AG08395 (cell line): ENCODE measurements around the gene WSCD2.
A peak's percentile ranks its signal among the peaks of the same experiment; 100 is the strongest.

ENCODE experiments used
- DNase-seq: peaks from one replicate; pipeline ENCODE4 v3.0.0; 2012; ENCODE audit warnings: mixed read lengths, low spot score

WSCD2 gene

DNA sequence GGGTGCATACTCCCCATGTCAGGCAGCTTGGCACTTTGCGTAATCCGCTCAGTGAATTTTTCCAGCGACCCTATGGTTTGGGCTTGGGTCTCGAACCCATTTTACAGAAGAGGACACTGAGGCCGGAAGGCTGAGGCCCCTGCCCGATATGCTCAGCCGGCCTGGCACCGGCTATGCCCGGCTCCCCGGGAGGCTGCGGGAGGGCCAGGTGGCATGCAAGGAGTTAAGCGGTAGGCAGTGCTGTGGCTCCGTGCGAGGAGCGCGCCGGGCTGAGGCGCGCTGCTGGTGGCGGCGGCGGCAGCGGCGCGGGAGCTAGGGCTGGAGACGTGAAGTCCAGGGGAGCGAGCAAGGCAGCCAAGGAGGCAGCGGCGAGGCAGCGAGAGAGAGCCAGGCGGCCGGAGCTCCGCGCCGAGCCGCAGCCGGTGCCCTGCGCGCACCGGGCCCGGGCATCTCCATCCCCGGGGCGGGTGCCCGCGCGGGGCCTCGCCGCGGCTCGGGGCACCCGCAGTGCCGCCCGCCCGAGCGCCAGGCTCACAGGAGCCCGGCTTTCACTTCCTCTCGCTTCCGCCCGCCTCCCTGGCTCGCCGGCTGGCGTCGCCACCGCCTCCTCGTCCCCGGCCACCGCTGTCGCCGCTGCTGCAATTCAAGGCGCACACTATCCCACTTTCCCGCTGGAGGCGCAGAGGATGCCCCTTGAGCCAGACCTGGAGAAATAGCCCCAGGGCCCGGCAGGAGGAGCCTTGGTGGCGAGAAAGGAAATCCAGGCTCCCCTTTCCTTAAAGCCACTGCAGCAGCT is at the start of gene WSCD2:
Gene WSCD2, plus strand, starts transcription at position 272 of the 796 bp plus-strand sequence. CDS start 66,545 bp downstream, outside the sequence.
- peak; percentile 36 for DNase-seq

DNA sequence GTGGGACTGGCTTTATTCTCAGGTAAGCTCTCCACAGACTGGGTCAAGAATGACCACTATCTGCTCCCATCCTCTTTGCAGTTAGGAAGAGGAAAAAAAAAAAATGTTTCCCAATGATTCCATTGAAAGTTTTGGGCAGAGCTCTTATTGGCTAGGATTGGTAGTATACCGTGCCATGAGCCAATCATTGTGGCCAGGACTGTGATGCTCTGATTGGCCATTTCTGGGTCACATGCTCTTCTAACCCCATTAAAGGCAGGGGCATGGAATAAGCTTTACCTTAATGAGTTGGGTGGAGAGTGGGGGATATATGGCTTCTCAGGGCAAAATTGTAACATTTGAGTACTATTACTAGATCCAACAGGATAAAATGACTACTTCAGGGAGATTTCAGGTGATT is 49.4 kb upstream of the WSCD2 start:
- no peak for DNase-seq

DNA sequence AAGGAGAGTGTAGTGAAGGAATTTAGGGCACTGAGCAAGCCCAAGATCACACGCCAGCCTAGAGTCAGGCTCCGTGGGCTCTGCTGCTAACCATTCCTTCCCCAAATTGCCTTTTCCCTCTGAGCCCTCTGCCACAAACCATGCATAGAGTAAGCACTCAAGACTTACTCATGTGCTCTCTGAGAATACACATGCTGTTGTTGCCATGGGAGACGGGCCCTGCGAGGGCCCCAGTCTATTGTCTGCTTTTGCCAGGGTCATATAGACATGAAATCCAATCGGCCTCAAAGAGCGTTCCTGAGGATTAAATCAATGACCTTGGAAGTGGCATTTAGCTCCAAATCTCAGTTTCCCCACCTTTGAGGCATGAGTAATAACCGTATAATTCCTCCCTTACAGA is 48.7 kb upstream of the WSCD2 start:
- DNase-seq: no peak

DNA sequence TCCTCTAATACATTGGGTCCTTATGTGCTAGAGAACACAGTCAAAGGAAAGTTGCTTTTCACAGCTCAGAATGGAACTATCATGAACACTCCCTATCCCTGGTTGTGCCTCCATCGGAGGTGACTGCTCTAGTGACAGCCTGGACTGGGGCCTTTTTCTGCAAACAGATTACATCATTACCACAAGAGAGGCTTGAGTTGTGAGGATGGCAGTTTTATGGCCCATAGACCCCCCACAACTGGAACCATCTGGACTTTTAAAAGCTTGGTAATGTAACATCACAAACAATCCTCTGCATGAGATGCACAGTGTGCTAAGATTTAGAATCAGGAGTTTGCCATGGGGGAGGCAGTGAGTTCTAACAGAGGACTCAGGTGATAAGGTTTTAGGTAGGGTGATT is 46.6 kb upstream of the WSCD2 start:
- no peak for DNase-seq

DNA sequence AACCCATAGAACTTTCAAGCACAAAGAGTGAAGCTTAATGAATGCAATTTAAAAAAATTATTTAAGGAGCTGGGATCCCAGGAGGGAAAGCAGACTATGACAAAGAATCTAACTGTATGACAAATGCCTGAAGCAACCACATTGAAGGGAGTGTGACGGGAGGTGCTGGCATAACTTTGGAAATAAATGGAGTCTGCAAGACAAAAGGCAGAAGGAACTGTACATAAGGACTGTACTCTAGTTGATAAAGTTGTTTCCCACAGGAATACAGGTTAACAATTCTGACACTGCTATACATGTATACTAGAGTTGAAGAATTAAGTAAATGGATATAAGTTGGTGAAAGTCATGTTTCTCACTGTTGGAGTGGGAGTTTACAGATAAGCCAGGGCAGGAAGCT is 41.2 kb upstream of the WSCD2 start:
- DNase-seq: no peak

DNA sequence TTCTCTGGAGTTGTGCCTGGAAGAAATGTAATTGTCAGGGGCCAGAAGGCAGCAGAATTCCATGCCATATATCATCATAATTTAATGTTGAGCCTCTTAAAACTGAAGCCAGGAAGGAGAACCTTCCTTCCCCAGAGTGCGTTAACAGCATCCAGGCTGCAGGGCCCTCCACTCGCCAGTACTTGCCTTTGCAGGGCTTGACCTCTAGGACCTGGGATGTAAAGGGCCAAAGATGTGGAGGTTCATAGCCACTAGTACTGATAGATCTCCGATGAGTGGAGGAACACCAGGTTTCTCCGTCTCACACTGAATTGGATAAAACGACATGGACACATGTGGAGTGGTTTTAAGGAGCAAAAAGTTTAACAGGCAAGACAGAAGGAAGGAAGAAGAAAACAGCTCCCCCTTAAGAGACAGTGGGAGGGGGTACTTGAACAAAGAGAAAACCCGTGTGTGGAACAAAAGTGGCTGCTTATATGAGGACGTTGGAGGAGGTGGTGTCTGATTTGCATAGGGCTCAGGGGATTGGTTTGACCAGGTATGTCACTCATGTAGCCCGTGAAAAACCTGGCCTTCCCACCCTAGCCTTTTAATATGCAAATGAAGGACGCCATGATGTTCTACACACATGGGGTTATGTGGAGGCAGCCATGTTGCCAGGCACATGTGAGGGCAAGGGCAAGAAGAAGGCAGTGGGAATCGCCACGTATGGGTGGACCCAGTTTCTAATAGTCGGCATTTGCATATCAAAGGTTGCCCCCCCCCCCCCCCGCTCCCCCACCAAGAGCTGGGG is 38.8 kb upstream of the WSCD2 start:
- no peak for DNase-seq

DNA sequence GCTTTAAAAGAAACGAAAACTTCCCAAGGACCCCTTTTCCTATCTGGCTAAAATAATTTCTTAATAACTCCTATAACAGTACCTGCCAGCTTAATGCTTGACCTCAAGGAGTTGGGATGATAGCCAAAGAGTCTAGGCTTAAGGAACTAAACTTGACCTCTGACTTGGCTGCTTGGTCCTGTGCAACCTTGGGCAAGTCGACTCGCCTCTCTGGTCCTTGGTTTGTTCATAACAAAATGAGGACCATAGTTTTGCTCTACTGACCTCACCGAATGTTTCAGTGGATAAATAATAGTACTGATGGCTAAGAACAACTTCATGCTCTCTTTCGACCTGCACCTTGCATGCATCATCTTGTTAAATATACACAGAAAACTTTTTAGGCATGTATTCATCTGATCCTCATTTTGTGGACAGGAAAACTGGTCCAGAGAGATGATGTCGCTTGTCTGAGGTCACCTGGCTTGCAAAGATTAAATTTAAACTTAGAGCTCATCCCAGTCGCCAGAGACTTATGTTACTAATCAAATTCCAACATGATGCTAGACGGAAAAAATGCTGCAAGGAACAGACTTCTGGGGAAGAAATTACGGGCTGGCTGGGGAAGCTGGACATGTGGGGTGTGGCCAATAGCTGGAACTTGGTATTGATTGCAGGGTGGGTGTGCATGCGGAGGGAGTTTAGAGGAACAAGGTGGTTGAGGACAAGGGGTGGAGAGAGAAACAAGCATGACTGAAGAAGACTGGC is 38.0 kb upstream of the WSCD2 start:
- no peak for DNase-seq

DNA sequence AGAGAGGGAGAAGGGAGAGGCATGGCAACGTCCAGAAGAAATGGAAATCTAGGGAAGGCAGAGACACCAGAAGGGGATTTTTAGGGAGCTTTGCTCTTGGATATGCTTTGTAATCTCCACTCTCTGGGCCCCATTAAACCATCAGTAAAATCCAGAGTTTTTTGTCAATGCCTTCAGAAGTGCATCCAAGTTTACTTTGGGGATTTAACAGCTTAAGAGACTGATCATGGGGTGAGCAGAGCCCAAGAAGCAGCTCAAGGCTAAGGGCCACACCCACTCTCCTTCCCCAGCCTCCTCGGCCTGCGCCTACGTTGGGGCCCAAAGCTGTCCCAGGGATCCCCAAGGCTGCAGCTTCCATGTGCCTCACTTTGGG is 37.4 kb upstream of the WSCD2 start:
- DNase-seq: no peak

DNA sequence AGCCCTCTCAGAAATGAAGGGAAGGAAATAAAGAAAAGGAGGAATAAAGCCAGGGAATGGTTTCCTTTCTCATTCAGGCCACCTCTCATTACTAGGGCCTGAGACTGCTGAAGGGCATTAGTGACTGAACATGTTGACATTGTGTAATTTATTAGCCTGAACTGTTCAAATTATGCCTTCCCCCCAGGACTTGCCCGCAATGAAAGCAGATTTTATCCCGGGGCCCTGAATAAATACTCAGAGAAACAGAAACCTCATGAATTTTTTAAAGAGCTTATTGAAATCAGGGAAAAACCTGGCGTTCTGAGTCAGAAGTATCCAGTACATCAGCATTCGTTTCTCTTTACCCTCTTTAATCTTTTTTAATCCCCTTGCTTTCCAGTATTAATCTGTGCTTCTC is 35.9 kb upstream of the WSCD2 start:
- DNase-seq: no peak

DNA sequence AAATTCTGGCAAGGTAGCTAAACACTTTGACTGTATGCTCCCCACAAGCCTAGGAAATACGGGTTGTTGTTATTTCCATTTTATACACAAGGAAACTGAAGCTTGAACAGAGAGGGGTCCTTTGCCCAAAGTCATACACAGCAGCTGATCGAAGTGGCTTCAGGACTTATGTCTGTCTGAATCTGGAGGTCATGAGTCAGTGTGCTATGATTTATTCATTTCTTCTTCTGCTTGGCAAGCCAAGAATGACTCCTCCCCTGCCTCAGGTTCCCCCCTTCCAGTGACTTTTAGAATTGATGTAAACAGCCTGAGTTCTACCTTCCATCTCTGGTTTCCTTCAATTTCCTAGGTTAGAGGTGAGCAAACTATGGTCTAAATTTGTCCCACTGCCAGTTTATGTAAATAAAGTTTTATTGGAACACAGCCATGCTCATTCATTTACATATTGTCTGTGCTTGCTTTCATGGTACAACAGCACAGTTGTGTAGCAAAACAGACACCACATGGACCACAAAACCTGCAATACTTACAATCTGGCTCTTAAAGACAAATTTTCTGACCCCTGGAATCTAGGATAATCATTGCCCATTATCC is 34.9 kb upstream of the WSCD2 start:
- DNase-seq: no peak

DNA sequence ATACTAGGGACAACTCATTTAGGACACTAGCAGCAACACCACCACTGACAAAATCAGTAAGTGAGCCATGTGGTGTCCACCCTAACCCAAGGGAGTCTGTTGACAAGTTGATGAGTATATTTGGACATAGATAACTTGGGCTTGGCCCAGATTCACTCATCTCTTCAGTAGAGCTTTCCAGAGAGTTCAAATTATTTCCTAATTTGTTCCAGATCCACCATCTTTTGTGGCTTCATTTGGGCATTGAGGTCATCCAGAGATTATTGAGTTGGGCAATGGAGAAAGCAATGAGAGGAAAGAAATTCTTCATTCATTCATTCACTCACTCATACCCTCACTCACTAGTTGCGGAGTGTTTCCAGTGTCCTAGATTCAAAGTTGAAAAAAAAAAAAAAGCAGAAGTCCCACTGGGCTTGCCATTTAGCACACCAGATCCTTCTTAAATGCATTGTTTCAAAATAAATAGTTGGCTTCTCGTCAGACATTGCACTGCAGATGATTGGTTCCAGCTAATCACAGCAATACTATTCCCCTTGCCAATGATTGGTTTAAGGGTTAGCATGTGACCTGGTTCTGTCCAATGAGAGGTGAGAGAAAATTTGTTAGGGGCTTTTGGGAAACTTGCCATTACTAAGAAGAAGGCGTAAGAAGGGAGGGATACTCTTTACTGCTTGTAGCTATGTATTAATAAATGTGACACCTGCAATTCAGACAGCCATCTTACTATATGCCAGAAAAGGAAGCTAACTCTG is 31.8 kb upstream of the WSCD2 start:
- DNase-seq: no peak

DNA sequence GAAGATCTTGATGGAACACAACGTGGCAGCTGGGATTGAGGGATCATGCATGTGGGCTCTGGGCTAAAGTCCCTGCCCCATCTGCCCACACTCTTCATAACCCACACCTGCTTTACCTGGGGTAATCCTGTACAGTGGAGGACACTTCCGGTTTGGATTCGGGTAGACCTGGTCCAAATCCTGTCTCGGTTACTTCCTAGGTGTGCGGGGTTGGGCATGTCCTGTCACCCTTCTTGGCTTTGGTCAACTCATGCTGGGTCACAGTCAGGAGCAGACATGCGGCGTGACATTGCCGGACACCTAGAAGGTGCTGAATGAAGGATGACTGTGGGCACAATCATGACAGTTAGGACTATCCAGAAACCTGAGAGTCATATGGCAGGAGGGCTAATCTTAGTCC is 30.7 kb upstream of the WSCD2 start:
- DNase-seq: no peak

DNA sequence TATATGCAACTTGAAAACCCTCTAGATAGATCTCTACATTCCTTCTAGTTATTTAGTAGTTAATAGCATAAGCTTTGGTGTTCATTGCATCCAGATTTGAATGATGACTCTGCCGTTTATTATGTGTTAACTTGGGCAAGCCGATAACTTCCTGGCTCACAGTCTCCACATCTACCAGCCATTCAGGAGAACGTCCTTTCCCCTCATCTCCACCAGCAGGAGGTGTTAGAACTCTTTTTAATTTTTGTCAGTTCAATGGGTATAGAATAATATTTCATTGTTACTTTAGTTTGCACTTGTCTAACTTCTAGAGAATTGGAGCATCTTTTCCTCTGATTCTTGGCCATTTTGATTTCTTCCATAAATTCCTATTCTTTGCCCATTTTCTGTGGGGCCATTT is 30.0 kb upstream of the WSCD2 start:
- DNase-seq: no peak

DNA sequence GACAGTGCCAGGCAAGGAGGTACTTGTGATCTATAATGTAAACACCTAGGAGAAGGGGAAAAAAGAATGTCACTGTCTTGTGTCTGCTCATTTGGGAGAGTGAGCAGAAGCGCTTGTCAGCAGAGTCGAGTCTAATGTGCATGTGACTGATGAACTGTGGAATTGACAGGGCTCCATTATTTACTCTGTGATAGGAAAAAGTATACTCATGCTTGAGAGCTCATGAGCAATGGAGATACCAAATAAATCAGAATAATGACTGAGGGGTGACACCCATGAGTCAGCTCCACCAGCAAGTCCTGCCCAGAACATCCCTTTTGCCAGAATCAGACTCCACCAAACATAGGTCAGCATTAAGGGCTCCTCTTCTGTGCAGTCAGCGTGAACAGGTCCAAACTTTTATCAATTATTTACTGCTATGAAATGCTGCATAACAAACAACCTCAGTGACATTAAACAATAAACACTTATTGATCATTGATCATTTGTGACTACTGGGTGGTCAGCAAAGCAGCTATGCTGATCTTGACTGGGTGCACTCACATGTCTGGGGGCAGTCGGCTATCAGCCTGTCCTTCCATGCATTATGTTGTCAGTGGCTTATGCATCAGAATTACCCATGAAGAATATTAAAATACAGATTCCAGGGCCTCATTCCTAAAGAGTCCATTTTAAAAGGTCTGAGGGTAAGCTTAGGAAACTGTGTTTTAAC is 29.2 kb upstream of the WSCD2 start:
- DNase-seq: no peak

DNA sequence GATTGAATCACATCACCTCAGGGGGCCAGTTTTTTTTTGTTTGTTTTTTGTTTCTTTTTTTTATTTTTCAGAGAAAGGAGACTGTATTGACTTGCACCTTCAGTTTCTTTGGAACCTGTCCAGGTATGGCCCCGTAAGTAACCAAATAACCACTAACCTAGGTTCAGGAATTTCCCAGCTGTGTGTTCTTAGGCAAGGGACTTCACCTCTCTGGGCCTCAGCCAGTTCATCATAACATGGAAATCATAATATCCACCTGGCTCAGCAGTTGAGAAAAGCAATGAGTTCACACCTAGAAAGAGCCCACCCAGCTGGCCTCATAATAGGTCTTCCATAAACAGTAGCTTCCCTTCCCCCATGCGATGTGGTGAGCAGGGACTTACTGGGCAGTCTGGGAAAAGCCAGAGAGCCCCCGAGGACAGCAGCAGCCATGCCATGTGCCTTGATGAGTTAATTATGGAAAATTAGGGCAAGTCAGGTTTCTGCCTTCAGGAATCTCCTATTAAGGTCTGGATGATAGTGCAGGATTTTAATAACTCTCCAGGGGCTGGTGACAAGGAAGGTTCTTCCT is 27.4 kb upstream of the WSCD2 start:
- DNase-seq: no peak

DNA sequence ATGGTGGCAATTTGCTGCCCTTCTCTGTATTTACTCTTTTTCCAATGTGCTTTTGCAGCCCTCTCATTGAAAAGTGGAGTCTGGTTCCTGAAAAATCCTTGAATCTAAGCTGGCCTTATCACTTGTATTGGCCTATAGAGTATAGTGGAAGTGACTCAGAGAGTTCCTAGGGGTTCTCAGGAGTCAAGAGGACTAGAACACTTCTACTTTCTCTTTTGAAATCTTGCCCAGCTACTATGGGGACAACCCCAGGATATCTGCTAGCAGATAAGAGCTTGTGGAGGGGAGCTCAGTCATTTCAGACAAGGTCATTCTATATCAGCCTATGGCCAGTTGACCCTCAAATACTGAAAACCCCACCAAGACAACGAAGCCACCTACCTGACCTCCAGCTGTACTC is 26.7 kb upstream of the WSCD2 start:
- DNase-seq: no peak

DNA sequence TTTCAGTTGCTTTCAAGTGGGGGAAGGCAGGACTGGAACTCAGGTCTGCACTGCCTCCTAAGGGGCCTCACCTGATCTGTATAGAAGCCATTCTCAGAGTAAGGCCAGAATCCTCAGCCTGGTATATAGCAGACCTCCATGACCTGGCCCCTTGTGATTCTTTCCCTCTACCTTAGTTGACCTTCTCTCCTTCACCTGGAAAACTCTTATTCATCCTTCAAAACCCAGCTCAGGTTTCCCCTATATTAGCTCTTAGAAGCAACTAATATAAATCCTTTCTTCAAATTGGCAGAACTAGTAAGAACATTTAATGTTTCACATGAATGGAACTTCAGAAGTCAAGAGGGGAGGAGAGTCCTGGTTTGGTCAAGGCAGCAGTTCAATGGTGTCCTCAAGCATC is 26.0 kb upstream of the WSCD2 start:
- DNase-seq: no peak

DNA sequence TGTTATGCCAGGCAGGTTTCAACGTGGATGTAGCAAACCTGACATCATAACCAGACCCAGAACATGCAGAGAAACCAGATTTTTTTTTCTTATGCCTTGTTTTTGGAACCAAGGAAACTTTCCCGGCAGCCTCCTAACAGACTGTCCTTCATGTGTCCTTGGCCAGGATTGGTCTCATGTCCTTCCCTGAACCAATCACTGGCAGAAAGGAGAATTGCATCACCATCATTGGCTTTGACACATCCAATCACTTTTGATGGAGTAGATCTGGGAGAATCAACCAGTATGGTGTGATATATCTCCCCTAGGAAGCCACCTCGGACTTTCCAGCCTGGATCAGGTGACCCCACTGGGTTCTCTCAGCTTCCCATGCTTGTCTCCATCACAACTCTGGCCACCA is 25.6 kb upstream of the WSCD2 start:
- no peak for DNase-seq

DNA sequence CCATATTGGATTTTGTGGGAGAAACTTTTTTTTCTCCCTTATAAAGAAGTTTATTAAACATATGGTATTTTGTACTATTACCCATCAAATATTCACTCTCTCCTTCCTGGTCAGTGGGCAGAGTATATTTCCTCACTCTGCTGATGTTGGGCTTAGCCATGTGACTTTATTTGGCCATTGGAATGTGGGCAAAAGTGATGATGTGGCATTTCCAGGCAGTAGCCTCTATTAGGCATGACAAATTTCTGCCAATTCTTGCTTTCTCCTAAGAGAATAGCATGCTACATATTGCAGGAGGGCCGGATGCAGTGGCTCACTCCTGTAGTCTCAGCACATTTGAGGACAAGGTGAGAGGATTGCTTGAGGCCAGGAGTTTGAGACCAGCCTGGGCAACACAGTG is 24.4 kb upstream of the WSCD2 start:
- no peak for DNase-seq

DNA sequence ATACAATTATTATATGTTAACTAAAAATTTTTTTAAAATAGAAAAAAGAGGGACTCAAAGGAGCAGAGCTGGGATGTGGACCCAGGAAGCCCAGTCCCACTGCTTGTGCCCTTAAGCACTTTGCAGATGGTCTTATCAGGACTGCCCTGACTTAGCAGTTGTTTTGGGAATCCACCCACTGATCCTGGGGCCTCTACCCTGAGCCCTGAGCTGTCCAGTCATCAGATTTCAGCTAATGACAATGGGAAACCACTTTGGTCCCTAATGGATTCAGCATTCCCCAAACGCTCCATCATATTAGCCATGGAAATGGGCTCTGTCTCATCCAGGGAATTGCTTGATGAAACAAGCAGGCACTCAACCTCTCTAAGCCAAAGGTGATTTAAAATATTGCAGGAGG is 22.5 kb upstream of the WSCD2 start:
- DNase-seq: no peak

DNA sequence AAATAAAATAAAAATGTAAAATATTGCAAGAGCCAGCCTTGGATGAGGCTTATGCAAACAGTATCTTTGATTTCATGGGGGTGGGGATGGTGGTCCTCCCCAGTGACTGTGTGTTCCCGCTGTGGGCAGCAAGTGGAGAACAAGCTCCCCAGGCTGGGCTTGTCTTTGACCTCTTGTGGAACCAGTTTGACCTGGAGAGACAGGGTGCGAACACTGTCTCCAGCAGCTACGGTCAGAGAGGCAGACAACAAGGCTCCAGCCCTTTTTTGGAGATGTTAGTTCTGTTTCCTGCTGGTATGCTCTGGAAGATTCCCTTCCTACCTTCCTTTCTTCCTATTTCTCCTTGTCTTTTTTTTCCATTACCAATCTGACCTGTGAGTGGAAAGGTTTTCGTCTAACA is 21.8 kb upstream of the WSCD2 start:
- no peak for DNase-seq
